ENCODE results near the gene MVB12B.

MVB12B gene

DNA sequence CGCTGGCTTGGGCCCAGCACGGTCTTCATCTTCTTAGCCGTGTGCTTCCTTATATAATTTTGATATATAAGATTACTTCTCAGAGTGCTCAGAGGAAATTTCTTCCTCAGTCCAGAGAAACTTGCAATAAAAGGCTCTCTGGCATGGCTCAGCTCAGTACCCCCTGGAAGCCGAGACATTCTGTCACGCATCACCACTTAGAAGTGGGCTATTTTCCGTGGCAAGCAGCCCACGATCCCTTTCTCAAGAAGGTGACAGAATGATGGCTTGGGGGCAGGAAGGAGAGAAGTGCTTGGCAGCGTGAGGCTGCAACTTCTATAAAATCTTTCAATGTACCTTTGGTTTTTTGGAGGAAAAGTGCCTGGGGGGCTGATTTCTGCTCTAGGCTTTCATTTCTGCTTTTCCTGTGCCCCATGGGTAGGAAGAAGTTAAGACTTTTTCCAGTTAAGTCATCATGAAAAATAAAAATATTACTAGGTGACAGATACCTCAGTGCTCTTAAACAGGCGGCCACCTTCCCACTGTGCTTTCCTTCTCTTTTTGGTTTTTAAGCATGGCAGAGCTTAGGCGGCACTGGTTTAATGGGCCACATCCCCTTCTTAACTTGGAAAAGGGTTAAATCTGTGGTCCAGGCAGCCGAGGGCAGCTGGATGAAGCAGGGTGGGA lies 104.6 kb downstream of the MVB12B start:
- Histone ChIP-seq H3K36me3 (ENCODE audit: low read depth) (no peaks in the 10 kb centered on the region), H3K4me3 (ENCODE audit: severe bottlenecking) (no peak overlapping the region), H3K27me3 (ENCODE audit: insufficient read depth, poor library complexity, severe bottlenecking) (no peaks in the 10 kb centered on the region), H3K9me3 (ENCODE audit: severe bottlenecking) (no peaks in the 10 kb centered on the region), H3K4me1 (ENCODE audit: insufficient read depth, poor library complexity, severe bottlenecking) (no peaks in the 10 kb centered on the region), H3K27ac (ENCODE audit: poor library complexity, severe bottlenecking) (no peak overlapping the region)
- ATAC-seq (ENCODE audit: low read depth) (no peak), DNase-seq (ENCODE audit: low spot score) (no peak)
- TF ChIP-seq, protein P1, sequence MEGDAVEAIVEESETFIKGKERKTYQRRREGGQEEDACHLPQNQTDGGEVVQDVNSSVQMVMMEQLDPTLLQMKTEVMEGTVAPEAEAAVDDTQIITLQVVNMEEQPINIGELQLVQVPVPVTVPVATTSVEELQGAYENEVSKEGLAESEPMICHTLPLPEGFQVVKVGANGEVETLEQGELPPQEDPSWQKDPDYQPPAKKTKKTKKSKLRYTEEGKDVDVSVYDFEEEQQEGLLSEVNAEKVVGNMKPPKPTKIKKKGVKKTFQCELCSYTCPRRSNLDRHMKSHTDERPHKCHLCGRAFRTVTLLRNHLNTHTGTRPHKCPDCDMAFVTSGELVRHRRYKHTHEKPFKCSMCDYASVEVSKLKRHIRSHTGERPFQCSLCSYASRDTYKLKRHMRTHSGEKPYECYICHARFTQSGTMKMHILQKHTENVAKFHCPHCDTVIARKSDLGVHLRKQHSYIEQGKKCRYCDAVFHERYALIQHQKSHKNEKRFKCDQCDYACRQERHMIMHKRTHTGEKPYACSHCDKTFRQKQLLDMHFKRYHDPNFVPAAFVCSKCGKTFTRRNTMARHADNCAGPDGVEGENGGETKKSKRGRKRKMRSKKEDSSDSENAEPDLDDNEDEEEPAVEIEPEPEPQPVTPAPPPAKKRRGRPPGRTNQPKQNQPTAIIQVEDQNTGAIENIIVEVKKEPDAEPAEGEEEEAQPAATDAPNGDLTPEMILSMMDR (IDR thresholded peaks at IDR 0.05; ENCODE audit: poor library complexity, severe bottlenecking) = no peak

DNA sequence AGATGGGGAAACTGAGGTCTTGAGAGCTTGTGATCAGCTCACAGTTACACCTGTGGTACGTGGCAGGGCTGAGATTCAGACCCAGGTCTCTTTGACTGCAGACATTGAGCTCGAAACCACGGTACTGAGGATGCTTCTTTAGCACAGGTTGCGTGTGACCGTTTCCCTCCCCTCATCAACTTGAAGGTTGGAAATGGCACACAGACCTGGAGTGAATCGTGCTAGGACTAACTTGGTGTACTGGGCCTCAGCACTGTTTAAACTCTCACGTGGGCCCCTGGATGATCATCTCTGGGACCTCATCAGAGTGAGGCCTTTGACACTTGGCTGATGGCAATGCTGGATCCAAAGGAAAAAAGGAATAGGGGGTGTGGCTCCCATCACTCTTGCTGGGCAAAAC lies 106.0 kb downstream of the MVB12B start:
- ATAC-seq (ENCODE audit: low read depth) (no peak), DNase-seq (ENCODE audit: low spot score) (no peak)
- Histone ChIP-seq H3K36me3 (ENCODE audit: low read depth) (no peaks in the 10 kb centered on the region), H3K4me1 (ENCODE audit: insufficient read depth, poor library complexity, severe bottlenecking) (no peaks in the 10 kb centered on the region), H3K4me3 (ENCODE audit: severe bottlenecking) (no peak overlapping the region), H3K27me3 (ENCODE audit: insufficient read depth, poor library complexity, severe bottlenecking) (no peaks in the 10 kb centered on the region), H3K27ac (ENCODE audit: poor library complexity, severe bottlenecking) (no peak overlapping the region), H3K9me3 (ENCODE audit: severe bottlenecking) (no peaks in the 10 kb centered on the region)
- TF ChIP-seq, protein P1 (IDR thresholded peaks at IDR 0.05; ENCODE audit: poor library complexity, severe bottlenecking) = no peak

DNA sequence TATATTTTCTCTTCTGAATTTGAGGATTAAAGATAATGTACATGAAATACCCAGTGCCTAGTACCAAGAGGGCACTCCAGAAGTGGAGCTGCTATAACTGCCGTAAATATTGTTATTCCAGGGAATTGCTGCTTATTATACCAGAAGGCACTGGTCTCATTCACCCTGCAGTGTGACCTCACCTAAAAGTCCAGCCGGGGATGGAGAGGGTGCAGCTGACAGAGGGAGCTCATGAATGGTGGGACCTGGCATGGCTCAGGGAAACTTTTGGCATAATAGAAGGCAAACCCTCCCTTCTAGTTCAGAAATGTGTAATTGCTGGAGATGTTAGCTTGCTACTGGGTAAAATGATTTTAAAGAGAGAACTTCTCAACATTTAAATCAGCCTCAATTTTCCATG lies 108.5 kb downstream of the MVB12B start:
- TF ChIP-seq, protein P1 (IDR thresholded peaks at IDR 0.05; ENCODE audit: poor library complexity, severe bottlenecking) = no peak
- Histone ChIP-seq H3K36me3 (ENCODE audit: low read depth) (no peaks in the 10 kb centered on the region), H3K9me3 (ENCODE audit: severe bottlenecking) (no peaks in the 10 kb centered on the region), H3K27me3 (ENCODE audit: insufficient read depth, poor library complexity, severe bottlenecking) (no peaks in the 10 kb centered on the region), H3K27ac (ENCODE audit: poor library complexity, severe bottlenecking) (no peak overlapping the region), H3K4me3 (ENCODE audit: severe bottlenecking) (no peak overlapping the region), H3K4me1 (ENCODE audit: insufficient read depth, poor library complexity, severe bottlenecking) (no peaks in the 10 kb centered on the region)
- DNase-seq (ENCODE audit: low spot score) (no peak), ATAC-seq (ENCODE audit: low read depth) (no peak)

DNA sequence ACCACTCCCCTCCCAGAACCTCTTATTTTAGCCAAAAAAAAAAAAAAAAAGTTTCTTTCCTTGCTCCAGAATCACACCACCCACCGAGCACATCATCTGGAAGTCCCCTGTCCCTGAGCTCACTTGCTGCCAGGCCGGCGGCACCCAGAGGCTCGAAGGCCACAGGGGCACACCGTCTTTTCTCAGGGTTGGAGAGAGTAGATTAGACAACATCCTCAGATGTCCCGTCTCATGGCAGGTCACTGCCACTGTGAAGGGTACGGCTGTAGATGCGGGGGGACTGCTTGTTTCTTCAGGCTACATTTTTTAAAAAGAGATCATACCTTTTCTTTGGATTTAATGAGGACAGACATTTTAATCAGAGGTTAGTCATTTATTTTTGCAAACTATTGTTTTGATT lies 109.0 kb downstream of the MVB12B start:
- Histone ChIP-seq H3K36me3 (ENCODE audit: low read depth) (no peaks in the 10 kb centered on the region), H3K27ac (ENCODE audit: poor library complexity, severe bottlenecking) (no peak overlapping the region), H3K27me3 (ENCODE audit: insufficient read depth, poor library complexity, severe bottlenecking) (no peaks in the 10 kb centered on the region), H3K9me3 (ENCODE audit: severe bottlenecking) (no peaks in the 10 kb centered on the region), H3K4me1 (ENCODE audit: insufficient read depth, poor library complexity, severe bottlenecking) (no peaks in the 10 kb centered on the region), H3K4me3 (ENCODE audit: severe bottlenecking) (no peak overlapping the region)
- TF ChIP-seq, protein P1 (IDR thresholded peaks at IDR 0.05; ENCODE audit: poor library complexity, severe bottlenecking) = no peak
- ATAC-seq (ENCODE audit: low read depth) = no peak
- DNase-seq (ENCODE audit: low spot score) = no peak

DNA sequence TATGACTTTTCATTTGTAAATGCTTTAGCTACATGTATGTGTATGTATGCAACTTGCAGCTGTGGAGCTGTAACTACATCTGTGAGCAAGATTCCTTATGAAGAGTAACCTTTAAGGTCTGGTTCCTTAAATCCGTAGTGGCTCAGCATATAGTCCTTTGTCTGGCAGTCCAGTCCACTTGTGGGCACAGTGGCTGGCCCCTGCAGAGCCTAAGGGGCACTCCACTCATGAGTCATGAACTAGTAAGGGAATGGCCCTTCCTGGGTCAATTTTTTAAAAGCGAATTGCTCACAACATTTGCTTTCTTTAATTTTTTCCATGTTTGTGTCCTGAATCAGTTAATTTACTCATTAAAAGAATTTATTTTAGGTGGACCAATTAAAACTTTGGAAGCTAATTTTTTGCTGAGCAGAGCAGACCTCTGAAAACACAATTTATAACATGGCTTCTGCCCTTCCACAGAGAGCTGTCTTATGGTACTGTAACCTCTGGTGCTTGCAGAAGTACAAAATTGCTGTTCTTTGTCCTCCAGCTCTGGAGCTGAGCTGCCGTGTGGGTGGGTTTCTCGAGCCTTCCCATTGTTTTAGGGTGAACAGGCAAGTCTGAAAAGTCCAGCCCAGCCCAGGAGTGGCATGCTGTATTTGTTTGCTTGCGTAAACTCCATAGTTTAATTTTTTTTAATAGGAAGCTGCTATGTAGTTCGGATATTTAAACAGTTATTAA lies 110.1 kb downstream of the MVB12B start:
- TF ChIP-seq, protein P1 (IDR thresholded peaks at IDR 0.05; ENCODE audit: poor library complexity, severe bottlenecking) = no peak
- DNase-seq (ENCODE audit: low spot score) = no peak
- no peak for ATAC-seq (ENCODE audit: low read depth)
- H3K9me3 ChIP-seq (ENCODE audit: severe bottlenecking) = no peaks in the 10 kb centered on the region
- no peak overlapping the region for H3K27ac ChIP-seq (ENCODE audit: poor library complexity, severe bottlenecking)
- H3K36me3 ChIP-seq (ENCODE audit: low read depth) = no peaks in the 10 kb centered on the region
- no peaks in the 10 kb centered on the region for H3K27me3 ChIP-seq (ENCODE audit: insufficient read depth, poor library complexity, severe bottlenecking)
- H3K4me1 ChIP-seq (ENCODE audit: insufficient read depth, poor library complexity, severe bottlenecking) = no peaks in the 10 kb centered on the region
- no peak overlapping the region for H3K4me3 ChIP-seq (ENCODE audit: severe bottlenecking)

Measured in RWPE2 (cell line).